NT2/D1 (cell line): ENCODE data around the gene KAT6B.

Experiments
- SUZ12 ChIP-seq: IDR thresholded peaks from 2 replicates; pipeline ENCODE4 v1.6.1; 2011; ENCODE audit not compliant: insufficient read length, insufficient read depth; ENCODE audit errors: extremely low read depth
- YY1 ChIP-seq: IDR thresholded peaks from 2 replicates; pipeline ENCODE4 v1.6.1; 2011; ENCODE audit not compliant: insufficient read length, insufficient read depth
- ZNF274 ChIP-seq: IDR thresholded peaks from 2 replicates; pipeline ENCODE4 v1.6.1; 2011; ENCODE audit warnings: mild to moderate bottlenecking, low read depth, low read length

DNA sequence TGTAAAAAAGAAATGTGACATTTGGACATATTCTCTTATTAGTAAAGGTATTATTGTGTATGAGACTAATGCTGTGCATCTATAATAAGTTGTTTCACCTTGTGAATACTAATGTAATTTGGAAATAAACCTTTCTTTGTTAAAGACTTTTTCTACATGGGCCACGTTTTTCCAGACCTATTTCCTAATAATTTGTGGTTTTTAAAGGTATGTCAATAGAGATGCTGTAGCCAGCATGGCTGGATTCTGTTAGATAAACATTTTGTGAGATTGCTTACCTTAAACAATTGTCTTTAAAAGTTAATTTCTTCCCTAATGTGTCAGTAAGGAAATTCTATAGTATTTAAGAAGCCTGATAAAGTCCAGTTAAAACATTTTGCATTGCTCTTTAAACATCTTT, 56.0 kb downstream of the KAT6B start:
- TF ChIP-seq ZNF274 (no peak), YY1 (no peak), SUZ12 (no peak)
